ENCODE results near the gene SDF4.

GRCh38 chr1:1226566-1227362, 5.0 kb downstream of the SDF4 start:
- no peak for TF ChIP-seq CTCF (IDR thresholded peaks at IDR 0.05)
- no peak for TF ChIP-seq EZH2 (IDR thresholded peaks at IDR 0.05; ENCODE audit: borderline replicate concordance, insufficient read depth, low read depth, low read length, poor library complexity, severe bottlenecking)

All from B cell (primary cell).